GM12872 (cell line): ENCODE measurements around the gene TCF4.

Experiments used
- TF ChIP-seq, protein P1 (sequence below): IDR thresholded peaks from 3 replicates; pipeline ENCODE4 v1.5.1; 2011; ENCODE audit warnings: low read depth, mild to moderate bottlenecking, low read length, moderate library complexity; ENCODE audit not compliant: insufficient read depth

The TCF4 gene

DNA sequence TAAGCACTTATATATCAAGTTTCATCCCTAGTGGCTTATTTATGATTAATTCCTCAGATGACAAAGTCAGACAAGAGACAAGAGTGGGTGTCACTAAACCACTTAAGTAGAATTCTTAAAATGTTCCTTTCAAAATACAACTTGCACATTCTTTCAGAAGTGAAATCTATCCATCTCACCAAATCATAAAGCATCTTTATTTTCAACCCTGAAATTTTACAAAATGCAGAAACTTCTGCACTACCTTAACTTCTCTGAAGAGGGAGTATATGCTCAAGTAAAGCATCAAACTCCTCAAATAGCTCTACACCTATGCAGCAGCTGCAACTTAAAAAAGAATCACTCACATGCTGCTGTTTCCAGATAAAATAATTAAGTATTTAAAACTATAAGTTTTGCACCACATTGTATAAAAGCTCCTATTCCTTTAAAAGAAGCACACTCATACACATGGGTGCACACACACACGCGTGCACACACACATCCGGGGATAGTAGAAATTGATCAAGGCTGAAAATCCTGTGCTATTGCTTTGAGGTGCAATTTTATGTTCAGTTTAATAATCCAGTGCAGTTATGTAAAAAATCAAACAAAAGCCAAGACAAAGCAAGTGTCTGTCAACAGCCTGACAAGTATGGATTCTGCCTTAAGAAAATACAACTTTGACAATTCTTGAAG is 244.5 kb downstream of the TCF4 start:
- TF ChIP-seq, protein P1, sequence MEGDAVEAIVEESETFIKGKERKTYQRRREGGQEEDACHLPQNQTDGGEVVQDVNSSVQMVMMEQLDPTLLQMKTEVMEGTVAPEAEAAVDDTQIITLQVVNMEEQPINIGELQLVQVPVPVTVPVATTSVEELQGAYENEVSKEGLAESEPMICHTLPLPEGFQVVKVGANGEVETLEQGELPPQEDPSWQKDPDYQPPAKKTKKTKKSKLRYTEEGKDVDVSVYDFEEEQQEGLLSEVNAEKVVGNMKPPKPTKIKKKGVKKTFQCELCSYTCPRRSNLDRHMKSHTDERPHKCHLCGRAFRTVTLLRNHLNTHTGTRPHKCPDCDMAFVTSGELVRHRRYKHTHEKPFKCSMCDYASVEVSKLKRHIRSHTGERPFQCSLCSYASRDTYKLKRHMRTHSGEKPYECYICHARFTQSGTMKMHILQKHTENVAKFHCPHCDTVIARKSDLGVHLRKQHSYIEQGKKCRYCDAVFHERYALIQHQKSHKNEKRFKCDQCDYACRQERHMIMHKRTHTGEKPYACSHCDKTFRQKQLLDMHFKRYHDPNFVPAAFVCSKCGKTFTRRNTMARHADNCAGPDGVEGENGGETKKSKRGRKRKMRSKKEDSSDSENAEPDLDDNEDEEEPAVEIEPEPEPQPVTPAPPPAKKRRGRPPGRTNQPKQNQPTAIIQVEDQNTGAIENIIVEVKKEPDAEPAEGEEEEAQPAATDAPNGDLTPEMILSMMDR = peak; percentile 50

DNA sequence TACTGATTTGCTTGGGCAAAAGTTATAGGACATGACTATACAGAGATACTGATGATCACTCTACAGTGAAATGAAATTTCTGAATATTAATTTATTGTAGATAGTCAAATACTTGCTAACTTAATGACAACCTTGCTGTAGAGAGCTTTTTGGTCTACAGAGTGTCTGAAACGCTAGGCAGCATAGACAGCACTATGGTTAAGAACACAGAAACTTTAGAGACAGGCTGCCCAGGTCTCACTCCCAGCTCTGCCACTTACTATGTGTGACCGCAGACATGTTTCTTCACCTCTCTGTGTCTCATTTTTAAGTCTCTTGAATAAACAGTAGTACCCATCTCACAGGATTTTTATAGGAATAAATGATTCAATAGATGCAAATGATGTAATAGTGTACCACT is 247.0 kb downstream of the TCF4 start:
- TF ChIP-seq, protein P1 = no peak

DNA sequence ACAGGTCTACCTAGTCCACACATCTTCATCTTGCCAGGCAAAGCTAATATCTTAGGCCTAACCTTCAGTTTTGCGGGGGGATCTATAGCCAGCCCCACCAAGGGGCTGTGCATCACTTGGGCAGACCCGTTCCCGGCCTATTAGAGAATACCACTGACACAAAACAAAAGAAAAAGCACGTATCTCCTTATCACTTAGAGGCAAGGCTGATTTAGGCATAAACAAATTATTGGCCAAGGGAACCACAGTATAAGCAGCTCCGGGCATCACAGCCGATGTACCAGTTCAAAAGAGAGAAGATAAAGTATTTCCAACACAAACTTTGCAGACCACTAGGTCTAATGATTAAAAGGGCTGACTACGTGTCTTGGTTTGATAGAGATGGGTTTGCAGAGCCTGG is 248.0 kb downstream of the TCF4 start:
- TF ChIP-seq, protein P1 = no peak

DNA sequence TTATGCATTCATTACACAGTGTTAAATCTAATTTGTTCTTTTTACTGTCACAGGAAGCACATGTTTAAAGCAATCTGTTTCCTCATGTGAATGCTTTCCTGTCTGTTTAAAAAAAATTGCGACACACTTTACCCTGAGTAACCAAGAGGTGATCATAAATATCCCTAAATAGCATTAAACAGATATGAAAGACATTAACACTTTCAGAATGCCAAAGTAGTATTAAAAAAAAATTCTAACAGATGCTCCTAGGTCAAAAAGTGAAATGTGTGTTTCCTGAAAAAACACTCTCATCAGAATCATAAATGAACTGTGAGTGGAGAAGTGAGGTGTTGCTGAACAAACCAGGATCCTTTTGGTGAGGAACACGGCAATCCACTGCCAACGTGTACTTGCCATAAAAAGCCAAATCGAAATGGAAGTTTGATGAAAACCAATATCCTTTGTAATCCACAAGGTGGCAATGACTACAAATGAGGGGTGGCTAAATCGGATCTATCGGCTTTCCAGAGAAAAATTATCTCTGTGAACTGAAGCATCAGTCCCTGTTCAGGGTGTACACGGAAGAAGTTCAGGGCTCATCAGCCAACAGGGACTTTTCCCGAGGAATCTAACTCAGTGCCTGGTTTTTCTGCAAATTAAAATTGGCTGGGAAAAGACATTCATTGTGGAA is 248.9 kb downstream of the TCF4 start:
- TF ChIP-seq, protein P1 = no peak

DNA sequence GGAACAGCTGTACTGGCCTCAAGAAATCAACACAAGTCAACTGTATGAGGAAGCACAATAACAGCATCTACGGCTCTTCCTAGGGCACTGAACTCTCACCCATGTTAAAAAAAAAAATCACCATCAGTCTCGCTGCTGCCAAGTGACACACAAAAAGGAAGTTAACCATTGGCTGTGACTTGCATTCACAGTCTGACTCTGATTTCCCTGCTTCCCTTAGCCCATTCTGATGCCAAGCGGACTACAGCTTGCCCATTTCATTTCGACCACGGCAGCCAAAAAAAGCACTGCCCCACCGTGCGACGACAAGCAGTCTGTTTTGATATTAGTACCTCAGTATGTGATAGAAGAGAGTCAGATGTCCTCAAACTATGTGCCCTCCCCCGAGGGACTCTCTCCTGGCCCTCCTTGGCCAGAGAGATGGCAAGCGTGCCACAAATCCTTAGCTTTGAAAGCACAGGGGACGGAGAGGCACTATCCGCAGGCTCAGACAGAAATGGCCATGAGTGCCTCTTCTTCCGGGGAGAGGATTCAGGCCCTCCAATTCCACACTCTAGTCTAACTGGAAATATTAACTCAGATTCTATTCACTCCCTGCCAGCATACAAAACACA is 250.0 kb downstream of the TCF4 start:
- TF ChIP-seq, protein P1 = no peak

DNA sequence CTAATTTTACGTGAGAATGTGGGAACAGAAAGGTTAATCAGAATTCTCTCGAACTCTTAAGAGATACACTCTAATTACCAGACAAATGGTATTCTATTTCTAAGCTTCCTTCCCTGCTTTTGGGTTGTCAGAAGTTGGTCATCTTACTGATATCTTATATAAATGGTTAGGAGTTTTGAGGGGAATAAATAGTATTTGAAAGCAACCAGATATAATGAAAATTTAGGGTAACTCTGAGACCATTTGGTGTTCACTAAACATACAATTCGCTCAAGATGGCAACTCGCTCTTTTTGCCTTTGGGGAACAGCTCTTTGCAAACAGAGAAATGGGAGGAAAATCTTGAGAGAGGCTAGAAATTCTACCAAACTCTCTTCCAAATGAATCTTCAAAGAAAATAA is 250.9 kb downstream of the TCF4 start:
- TF ChIP-seq, protein P1 = no peak

DNA sequence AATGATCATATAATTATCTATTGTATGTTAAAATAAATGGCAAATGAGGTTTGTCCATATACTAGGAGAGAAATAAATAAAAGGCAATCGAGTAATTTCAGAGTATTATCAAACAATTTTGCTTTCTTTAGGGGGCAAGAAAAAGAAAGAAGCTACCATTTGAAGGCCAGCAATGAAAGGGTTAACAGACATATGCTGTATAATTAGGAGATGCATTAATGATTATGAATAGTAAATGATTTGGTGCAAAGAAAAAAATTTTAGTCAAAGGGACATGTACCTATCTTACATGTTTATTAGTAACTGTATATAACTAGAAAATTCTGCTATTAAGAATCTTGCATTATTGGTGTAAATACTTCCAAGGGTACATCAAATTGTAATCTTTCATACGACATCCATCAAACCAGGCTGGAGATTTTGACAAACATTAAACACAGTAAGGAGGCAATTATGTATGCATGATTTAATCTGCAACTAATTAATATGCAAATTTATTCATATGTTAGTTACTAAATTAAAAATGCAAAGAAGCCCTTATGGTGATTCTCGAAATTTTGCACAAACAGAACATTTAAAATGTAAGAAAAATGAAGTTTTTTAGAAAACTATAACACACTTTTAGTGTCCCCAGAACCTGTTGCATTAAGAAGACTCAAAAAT is 251.4 kb downstream of the TCF4 start:
- TF ChIP-seq, protein P1 = no peak
